ENCODE measurements around the gene GNB2. TPM values are rescaled to one million over a fixed set of nuclear protein-coding genes. Genes with fewer than 3 reads are reported as not detected.

Gene GNB2
- total and polyA plus RNA-seq, 7 experiments from 2014 or later: 35.8 to 215 (median 114) TPM

DNA sequence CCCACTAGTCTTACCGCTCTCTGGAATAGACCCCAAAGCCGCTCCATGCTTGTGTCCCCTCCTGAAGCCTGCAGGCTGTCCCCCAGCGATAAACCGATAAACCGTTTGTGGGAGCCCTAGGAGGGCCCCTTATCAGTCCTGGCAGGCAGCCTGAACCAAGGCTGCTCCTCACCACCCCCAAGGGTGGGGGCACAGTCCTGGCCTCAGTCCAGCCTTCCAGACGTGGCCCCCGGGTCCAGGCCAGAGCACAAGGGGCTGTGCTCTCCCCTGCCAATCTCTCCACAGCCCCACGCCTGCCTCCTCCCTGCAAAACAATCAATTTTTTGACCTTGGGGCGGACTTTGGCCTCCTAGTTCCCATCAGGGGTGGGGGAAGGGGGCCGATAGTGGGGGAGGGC lies 32.1 kb upstream of the GNB2 start, which contains the start of gene TFR2:
TSS of gene TFR2 (minus strand) at position 90 of the 397 bp plus-strand sequence. CDS start at position 47, 43 bp downstream.
- CTCF ChIA-PET: no interaction called here
- H3K27me3 ChIP-seq (ENCODE audit: control insufficient read depth in 2 of 2, insufficient read depth in 2 of 2, low read length in 2 of 2): no peaks in the 10 kb centered on the region
- ATAC-seq (no peak), DNase-seq (no peak)
- no peaks in the 10 kb centered on the region for H3K9me3 Mint-ChIP-seq
- no peak within 1 kb of the TSS for H3K27ac ChIP-seq (ENCODE audit: low read depth, low read length)
- POLR2A ChIA-PET: no interaction called here
- no peak within 1 kb of the TSS for H3K27ac Mint-ChIP-seq
- H3K36me3 Mint-ChIP-seq: peaks cover 0 to 2% (median 0%) of the 10 kb centered on the region in 5 donors
- H3K4me3 ChIP-seq (ENCODE audit: low read length): no peak within 1 kb of the TSS
- H3K9me3 ChIP-seq (ENCODE audit: control insufficient read depth in 2 of 3, low read length in 3 of 3): no peaks in the 10 kb centered on the region
- H3K4me3 Mint-ChIP-seq: no peak within 1 kb of the TSS
- intact Hi-C loops (cut with micrococcal nuclease): no loop called here
- no peaks in the 10 kb centered on the region for H3K4me1 ChIP-seq (ENCODE audit: control insufficient read depth in 2 of 2, insufficient read depth in 2 of 2, low read length in 2 of 2)
- H3K36me3 ChIP-seq (ENCODE audit: control insufficient read depth in 2 of 3, insufficient read depth in 3 of 3, low read length in 3 of 3): no peaks in the 10 kb centered on the region
- H3K4me1 Mint-ChIP-seq: peaks cover 0 to 2% (median 0%) of the 10 kb centered on the region in 7 donors
- H3K27me3 Mint-ChIP-seq: peaks cover 0 to 9% (median 4%) of the 10 kb centered on the region in 5 donors

DNA sequence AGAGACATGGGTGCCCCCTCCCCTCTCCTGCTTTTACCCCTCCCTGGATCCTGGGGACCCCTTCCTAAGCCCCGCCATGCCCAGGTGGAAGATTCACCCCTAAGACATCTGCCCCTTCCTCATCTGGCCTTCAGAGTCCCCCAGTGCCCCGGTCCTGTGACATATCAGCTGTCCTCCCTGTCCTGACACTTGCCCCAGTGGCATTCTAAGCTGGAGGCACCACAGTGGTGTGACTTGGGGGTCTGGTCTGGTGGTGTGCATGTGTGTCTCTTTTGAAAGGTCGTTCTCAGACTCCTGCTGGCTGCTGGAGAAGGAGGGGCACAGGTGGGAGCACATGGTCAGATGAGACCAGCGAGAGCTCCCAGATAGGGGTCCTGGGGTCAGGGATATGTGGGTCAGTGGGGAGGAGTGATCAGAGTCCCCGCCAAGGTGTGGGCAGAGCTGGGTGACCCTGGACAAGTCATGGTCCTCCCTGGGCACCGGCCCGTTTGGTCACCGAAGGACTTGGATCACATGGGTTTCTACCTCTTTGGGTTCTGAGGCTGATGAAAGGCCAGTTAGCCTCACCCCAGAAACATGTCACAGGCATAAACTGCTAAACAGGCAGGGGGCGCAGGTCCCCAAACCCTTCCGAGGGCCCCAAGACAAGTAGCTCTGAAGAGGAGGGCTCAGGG lies 31.5 kb upstream of the GNB2 start:
- no peak overlapping the region for H3K4me3 ChIP-seq (ENCODE audit: low read length)

DNA sequence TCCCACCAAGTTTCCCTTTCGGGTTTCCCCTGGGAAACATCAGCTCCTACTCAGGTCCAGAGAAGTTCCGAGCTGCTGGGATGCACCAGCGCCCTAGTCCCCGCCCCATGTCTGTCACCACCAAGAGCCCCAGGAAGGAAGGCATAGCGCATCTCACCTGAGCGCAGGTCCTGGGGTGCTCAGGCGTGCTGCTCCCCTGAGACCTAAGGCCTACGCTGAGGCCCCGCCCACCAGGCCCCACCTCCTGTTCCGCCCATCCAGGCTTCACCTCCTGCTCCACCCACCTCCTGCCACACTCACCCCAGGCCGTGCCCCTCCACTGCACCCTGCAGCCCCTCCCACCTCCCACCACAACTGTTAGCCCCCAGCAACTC lies 31.0 kb upstream of the GNB2 start:
- Histone ChIP-seq H3K27me3 (ENCODE audit: control insufficient read depth in 2 of 2, insufficient read depth in 2 of 2, low read length in 2 of 2) (no peaks in the 10 kb centered on the region), H3K4me3 (ENCODE audit: low read length) (no peak overlapping the region), H3K27ac (ENCODE audit: low read depth, low read length) (no peak overlapping the region), H3K4me1 (ENCODE audit: control insufficient read depth in 2 of 2, insufficient read depth in 2 of 2, low read length in 2 of 2) (no peaks in the 10 kb centered on the region), H3K9me3 (ENCODE audit: control insufficient read depth in 2 of 3, low read length in 3 of 3) (no peaks in the 10 kb centered on the region), H3K36me3 (ENCODE audit: control insufficient read depth in 2 of 3, insufficient read depth in 3 of 3, low read length in 3 of 3) (no peaks in the 10 kb centered on the region)
- no peak overlapping the region for H3K27ac Mint-ChIP-seq
- peak; percentile 56 for ATAC-seq
- intact Hi-C loops (cut with micrococcal nuclease): no loop called here
- H3K9me3 Mint-ChIP-seq: no peaks in the 10 kb centered on the region
- DNase-seq: no peak
- ChIA-PET CTCF (no interaction called here), POLR2A (interaction anchor here (0.5 kb wide), 1 partner anchor 82 kb away, joined by 3 read pairs; no protein-coding TSS in a partner anchor)
- peaks cover 0 to 9% (median 4%) of the 10 kb centered on the region in 5 donors for H3K27me3 Mint-ChIP-seq
- H3K36me3 Mint-ChIP-seq: no peaks in the 10 kb centered on the region
- H3K4me1 Mint-ChIP-seq: peaks cover 0 to 2% (median 0%) of the 10 kb centered on the region in 7 donors
- H3K4me3 Mint-ChIP-seq: no peak overlapping the region

More for the DNA sequence above, 31.5 kb upstream of the GNB2 start:
- Mint-ChIP-seq H3K27ac (no peak overlapping the region), H3K4me3 (no peak overlapping the region), H3K36me3 (no peaks in the 10 kb centered on the region), H3K9me3 (no peaks in the 10 kb centered on the region), H3K27me3 (peaks cover 0 to 9% (median 4%) of the 10 kb centered on the region in 5 donors), H3K4me1 (peaks cover 0 to 2% (median 0%) of the 10 kb centered on the region in 7 donors)
- Histone ChIP-seq H3K36me3 (ENCODE audit: control insufficient read depth in 2 of 3, insufficient read depth in 3 of 3, low read length in 3 of 3) (no peaks in the 10 kb centered on the region), H3K27ac (ENCODE audit: low read depth, low read length) (no peak overlapping the region), H3K4me1 (ENCODE audit: control insufficient read depth in 2 of 2, insufficient read depth in 2 of 2, low read length in 2 of 2) (no peaks in the 10 kb centered on the region), H3K27me3 (ENCODE audit: control insufficient read depth in 2 of 2, insufficient read depth in 2 of 2, low read length in 2 of 2) (no peaks in the 10 kb centered on the region), H3K9me3 (ENCODE audit: control insufficient read depth in 2 of 3, low read length in 3 of 3) (no peaks in the 10 kb centered on the region)
- POLR2A ChIA-PET: interaction anchor here (0.5 kb wide), 1 partner anchor 83 kb away, joined by 3 read pairs; no protein-coding TSS in a partner anchor
- ATAC-seq: no peak
- CTCF ChIA-PET: no interaction called here
- intact Hi-C loops (cut with micrococcal nuclease): no loop called here
- DNase-seq: no peak

DNA sequence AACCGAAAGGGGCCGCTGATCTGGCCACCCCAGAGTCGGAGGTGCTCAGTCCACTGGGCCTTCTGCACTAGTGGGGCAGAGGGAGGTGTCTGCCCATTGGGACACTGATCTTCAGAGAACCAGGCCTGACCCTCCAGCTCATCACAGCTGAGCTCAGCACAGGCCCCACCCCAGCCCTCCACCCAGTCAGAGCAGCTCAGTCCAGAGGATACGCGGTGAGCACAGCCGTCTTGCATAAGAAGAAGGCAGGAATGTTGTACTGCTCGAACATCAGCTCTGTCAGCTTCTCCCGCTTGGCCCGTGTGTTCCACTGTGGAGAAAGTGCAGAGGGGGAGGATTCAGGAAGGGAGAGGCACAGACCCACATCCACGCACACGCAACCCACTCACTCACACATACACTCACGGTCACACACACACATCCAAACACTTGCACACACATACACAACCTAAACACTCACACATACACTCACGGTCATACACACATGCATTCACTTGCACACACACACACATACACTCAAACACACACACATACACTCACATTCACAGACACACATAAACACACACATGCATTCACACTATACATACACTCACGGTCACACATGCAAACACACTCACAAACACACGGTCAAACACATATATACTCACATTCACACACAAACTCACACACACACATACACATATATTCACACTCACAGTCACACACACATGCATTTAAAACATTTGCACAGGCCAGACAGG lies 23.5 kb upstream of the GNB2 start:
- intact Hi-C loops (cut with micrococcal nuclease): no loop called here
- DNase-seq (no peak), ATAC-seq (no peak)
- Mint-ChIP-seq H3K4me3 (no peak overlapping the region), H3K27me3 (peaks cover 17 to 38% (median 23%) of the 10 kb centered on the region in 5 donors), H3K4me1 (peaks cover 0 to 6% (median 0%) of the 10 kb centered on the region in 7 donors), H3K36me3 (peaks cover 0 to 4% (median 0%) of the 10 kb centered on the region in 5 donors), H3K27ac (no peak overlapping the region), H3K9me3 (peaks cover 0 to 2% (median 0%) of the 10 kb centered on the region in 11 donors)
- no peaks in the 10 kb centered on the region for H3K9me3 ChIP-seq (ENCODE audit: control insufficient read depth in 2 of 3, low read length in 3 of 3)
- ChIA-PET CTCF (no interaction called here), POLR2A (interaction anchor here (0.7 kb wide), 1 partner anchor 275 kb away, joined by 3 read pairs; no protein-coding TSS in a partner anchor)
- peaks cover 3 to 4% of the 10 kb centered on the region in 2 donors for H3K27me3 ChIP-seq (ENCODE audit: control insufficient read depth in 2 of 2, insufficient read depth in 2 of 2, low read length in 2 of 2)
- no peak overlapping the region for H3K27ac ChIP-seq (ENCODE audit: low read depth, low read length)
- no peaks in the 10 kb centered on the region for H3K36me3 ChIP-seq (ENCODE audit: control insufficient read depth in 2 of 3, insufficient read depth in 3 of 3, low read length in 3 of 3)
- H3K4me1 ChIP-seq (ENCODE audit: control insufficient read depth in 2 of 2, insufficient read depth in 2 of 2, low read length in 2 of 2): no peaks in the 10 kb centered on the region
- H3K4me3 ChIP-seq (ENCODE audit: low read length): no peak overlapping the region

DNA sequence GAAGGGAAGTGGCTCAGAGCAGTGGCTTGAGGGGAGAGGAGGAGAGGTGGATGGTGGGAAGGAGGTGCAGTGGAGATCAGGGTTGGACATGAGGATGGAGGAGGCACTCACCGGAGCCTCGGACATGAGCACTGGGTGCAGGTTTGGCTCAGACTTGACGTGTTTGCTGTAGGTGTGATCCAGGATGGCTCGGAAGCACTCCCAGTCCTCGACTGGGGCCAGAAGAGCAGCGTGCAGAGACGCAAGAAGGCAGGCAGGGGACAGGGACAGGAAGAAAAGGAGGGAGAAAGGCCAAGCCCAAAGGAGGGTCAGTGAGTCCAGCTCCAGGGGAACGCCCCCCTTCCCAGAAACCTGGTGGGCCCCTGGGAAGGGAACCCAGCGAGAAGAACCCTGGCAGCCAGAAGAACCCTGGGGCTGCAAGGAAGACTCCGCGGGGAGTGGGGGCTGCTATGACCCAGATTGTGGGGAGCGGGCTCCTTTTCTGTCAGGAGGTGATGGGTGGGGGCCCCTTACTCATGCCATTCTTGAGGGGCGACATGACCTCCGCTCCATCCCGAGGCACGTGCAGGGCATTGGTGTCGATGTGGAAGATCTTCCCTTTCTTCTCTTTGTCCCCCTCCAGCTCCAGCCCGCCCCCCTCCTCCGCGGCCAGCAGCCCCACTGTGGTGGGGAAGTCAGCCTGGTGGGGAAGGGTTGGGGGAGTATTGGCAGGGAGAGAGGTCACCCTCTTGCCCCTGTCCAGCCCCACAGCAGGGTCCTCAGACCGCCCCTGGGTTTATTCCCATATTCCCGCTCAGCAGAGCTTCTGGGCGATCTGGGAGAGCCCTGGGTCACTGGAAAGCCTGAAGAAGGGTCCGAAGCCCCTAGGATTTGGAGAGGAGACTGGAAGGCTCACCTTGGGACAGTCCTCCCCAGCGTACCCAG lies 18.4 kb upstream of the GNB2 start:
- POLR2A ChIA-PET: interaction anchor here (1.5 kb wide), 1 partner anchor 23 kb away, joined by 4 read pairs; no protein-coding TSS in a partner anchor
- CTCF ChIA-PET: no interaction called here
- Histone ChIP-seq H3K9me3 (ENCODE audit: control insufficient read depth in 2 of 3, low read length in 3 of 3) (no peaks in the 10 kb centered on the region), H3K27me3 (ENCODE audit: control insufficient read depth in 2 of 2, insufficient read depth in 2 of 2, low read length in 2 of 2) (peaks cover 3 to 14% of the 10 kb centered on the region in 2 donors), H3K4me1 (ENCODE audit: control insufficient read depth in 2 of 2, insufficient read depth in 2 of 2, low read length in 2 of 2) (no peaks in the 10 kb centered on the region), H3K36me3 (ENCODE audit: control insufficient read depth in 2 of 3, insufficient read depth in 3 of 3, low read length in 3 of 3) (no peaks in the 10 kb centered on the region), H3K4me3 (ENCODE audit: low read length) (no peak overlapping the region), H3K27ac (ENCODE audit: low read depth, low read length) (no peak overlapping the region)
- peaks cover 0 to 6% (median 0%) of the 10 kb centered on the region in 7 donors for H3K4me1 Mint-ChIP-seq
- H3K27me3 Mint-ChIP-seq: peaks cover 30 to 58% (median 39%) of the 10 kb centered on the region in 5 donors
- H3K9me3 Mint-ChIP-seq: peaks cover 0 to 2% (median 0%) of the 10 kb centered on the region in 11 donors
- H3K4me3 Mint-ChIP-seq: no peak overlapping the region
- intact Hi-C loops (cut with micrococcal nuclease): no loop called here
- no peak for ATAC-seq
- H3K27ac Mint-ChIP-seq: peak overlapping the region in 1 of 9 donors; percentile 79
- H3K36me3 Mint-ChIP-seq: peaks cover 0 to 4% (median 0%) of the 10 kb centered on the region in 5 donors
- DNase-seq: no peak

Measured in naive thymus-derived CD4-positive, alpha-beta T cell (primary cell).